GM20000 (cell line): ENCODE results near the gene C8A.

Experiments used
- DNase-seq: peaks from one replicate; pipeline ENCODE4 v3.0.0; 2012; ENCODE audit warnings: low spot score
- CTCF ChIP-seq: IDR thresholded peaks from 2 replicates; pipeline ENCODE4 v1.5.1; 2012; ENCODE audit warnings: mild to moderate bottlenecking, control low read depth; ENCODE audit errors: extremely low read depth, missing control alignments

The C8A gene

GRCh38 chr1:56911098-56911938, 56.7 kb downstream of the C8A start:
- no peak for DNase-seq
- TF ChIP-seq CTCF, result no peak

DNA sequence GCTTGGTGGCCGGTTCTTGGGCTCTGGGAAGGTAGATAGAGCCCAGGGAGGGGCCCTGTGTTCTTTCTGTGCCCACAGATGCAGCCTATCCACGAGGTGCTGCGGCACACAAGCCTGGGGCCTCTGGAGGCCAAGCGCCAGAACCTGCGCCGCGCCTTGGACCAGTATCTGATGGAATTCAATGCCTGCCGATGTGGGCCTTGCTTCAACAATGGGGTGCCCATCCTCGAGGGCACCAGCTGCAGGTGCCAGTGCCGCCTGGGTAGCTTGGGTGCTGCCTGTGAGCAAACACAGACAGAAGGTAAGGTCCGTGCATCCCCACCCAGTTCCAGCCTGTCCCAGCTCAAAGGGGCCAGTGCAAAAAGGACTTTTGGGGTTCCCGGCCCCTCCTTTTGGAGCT, 57.7 kb downstream of the C8A start:
- no peak for TF ChIP-seq CTCF
- no peak for DNase-seq

GRCh38 chr1:56915960-56916359, 61.4 kb downstream of the C8A start:
- DNase-seq, result no peak
- no peak for TF ChIP-seq CTCF

- TF ChIP-seq CTCF, result no peak
- no peak for DNase-seq
Observed at GRCh38 chr1:56916630-56917029, 62.0 kb downstream of the C8A start.

DNA sequence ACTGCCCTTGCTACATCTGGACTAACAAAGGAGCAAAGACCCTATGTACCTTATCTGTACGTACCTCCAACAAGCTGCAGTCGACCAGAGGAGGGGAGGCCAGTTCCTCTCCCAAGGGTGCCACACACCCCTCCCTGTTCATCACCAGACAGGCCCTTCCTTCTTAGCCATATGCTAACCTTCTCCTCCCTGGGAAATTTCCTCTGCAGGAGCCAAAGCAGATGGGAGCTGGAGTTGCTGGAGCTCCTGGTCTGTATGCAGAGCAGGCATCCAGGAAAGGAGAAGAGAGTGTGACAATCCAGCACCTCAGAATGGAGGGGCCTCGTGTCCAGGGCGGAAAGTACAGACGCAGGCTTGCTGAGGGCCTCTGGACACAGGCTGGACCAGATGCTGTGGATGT, 62.8 kb downstream of the C8A start:
- no peak for TF ChIP-seq CTCF
- DNase-seq, result no peak

- no peak for DNase-seq
- TF ChIP-seq CTCF, result no peak
Observed at GRCh38 chr1:56920591-56921001, 66.0 kb downstream of the C8A start.

DNA sequence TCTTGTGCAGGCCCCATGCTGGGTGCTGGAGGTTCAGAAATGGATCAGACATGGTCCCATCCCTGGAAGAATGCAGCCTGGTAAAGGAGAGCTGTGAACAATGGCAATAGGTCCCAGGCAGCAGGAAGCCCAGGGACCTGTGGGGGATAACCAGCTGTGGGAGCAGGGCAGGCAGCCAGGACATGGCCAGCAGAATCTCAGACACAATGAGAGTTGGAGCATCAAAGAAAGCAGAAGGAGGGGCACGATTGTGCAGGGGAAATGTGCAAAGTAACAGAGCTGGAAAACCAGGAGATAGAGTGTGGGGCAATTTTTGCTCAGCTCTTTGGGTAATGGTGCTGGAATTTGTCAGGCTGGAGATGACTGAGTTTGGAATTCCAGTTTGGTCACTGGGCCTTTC, 66.9 kb downstream of the C8A start:
- DNase-seq, result no peak
- TF ChIP-seq CTCF, result no peak
